HEK293 (cell line): ENCODE data around the gene TMEM45A.

Experiments used
- CTCF ChIA-PET: fragments of 350-600 bp; formaldehyde crosslinking; extraction: SDS; loops from one replicate; lab custom pipeline; 2021; ENCODE audit warnings: antibody characterized with exemption; lab: Yijun Ruan, JAX
- POLR2A ChIA-PET: fragments of 300-600 bp; formaldehyde crosslinking; extraction: SDS; loops from one replicate; lab custom pipeline; 2020; ENCODE audit warnings: antibody characterized with exemption, inconsistent platforms; lab: Yijun Ruan, JAX
- H3K27ac ChIP-seq: fragments of 200-500 bp; sonication (Bioruptor generic); 2 replicates; pipeline ENCODE4 v1.5.1; 2014; ENCODE audit warnings: low read depth, low read length, control low read depth, inconsistent platforms; ENCODE audit errors: extremely low read depth
- H3K36me3 ChIP-seq, 2 experiments: fragments of 200-500 bp in 1 of 2; sonication (Bioruptor generic) in 1 of 2; 1 replicate in 1 of 2; 2 replicates in 1 of 2; pipeline ENCODE4 v1.5.1; 2014 to 2017; ENCODE audit warnings: inconsistent platforms in 2 of 2, low read length in 2 of 2; ENCODE audit not compliant: control insufficient read depth in 2 of 2, insufficient read depth in 1 of 2
- H3K4me1 ChIP-seq: fragments of 200-500 bp; sonication (Bioruptor generic); 2 replicates; pipeline ENCODE4 v1.5.1; 2014; ENCODE audit warnings: mild to moderate bottlenecking, low read length, inconsistent platforms; ENCODE audit not compliant: control insufficient read depth, insufficient read depth
- H3K4me3 ChIP-seq: 2 replicates; pipeline ENCODE4 v1.5.1; 2011; ENCODE audit warnings: low read depth, mild to moderate bottlenecking, control low read depth, low read length, moderate library complexity
- H3K9me3 ChIP-seq: fragments of 200-500 bp; sonication (Bioruptor generic); 2 replicates; pipeline ENCODE4 v1.5.1; 2014; ENCODE audit warnings: low read depth, low read length, inconsistent platforms; ENCODE audit not compliant: control insufficient read depth, insufficient read depth
- FEZF1 ChIP-seq: fragments of 450-650 bp; formaldehyde crosslinking; IDR thresholded peaks from 2 replicates; pipeline ENCODE4 v1.5.1; 2016; ENCODE audit warnings: missing biosample characterization, missing genetic modification characterization
- MYNN ChIP-seq: fragments of 450-650 bp; formaldehyde crosslinking; IDR thresholded peaks from 2 replicates; pipeline ENCODE4 v1.5.1; 2016; ENCODE audit warnings: missing biosample characterization, missing genetic modification characterization, borderline replicate concordance
- SP2 ChIP-seq: fragments of 450-650 bp; formaldehyde crosslinking; IDR thresholded peaks from 2 replicates; pipeline ENCODE4 v1.5.1; 2016; ENCODE audit warnings: missing biosample characterization, missing genetic modification characterization
- SP7 ChIP-seq: fragments of 450-650 bp; formaldehyde crosslinking; IDR thresholded peaks from 2 replicates; pipeline ENCODE4 v1.5.1; 2016; ENCODE audit warnings: missing biosample characterization, missing genetic modification characterization
- TSHZ1 ChIP-seq: fragments of 450-650 bp; formaldehyde crosslinking; IDR thresholded peaks from 2 replicates; pipeline ENCODE4 v1.5.1; 2016; ENCODE audit warnings: missing biosample characterization, missing genetic modification characterization, borderline replicate concordance
- ZBTB11 ChIP-seq: fragments of 450-650 bp; formaldehyde crosslinking; conservative IDR thresholded peaks from 2 replicates; pipeline ENCODE4 v1.5.1; 2016; ENCODE audit warnings: low read depth, missing biosample characterization, missing genetic modification characterization
- ZNF16 ChIP-seq: fragments of 450-650 bp; formaldehyde crosslinking; IDR thresholded peaks from 2 replicates; pipeline ENCODE4 v1.5.1; 2016; ENCODE audit warnings: low read depth, missing biosample characterization, missing genetic modification characterization
- ZNF221 ChIP-seq: fragments of 450-650 bp; formaldehyde crosslinking; IDR thresholded peaks from 2 replicates; pipeline ENCODE4 v1.5.1; 2017; ENCODE audit warnings: missing biosample characterization, missing genetic modification characterization, borderline replicate concordance
- ZNF274 ChIP-seq, 2 experiments: fragments of 200-500 bp in 1 of 2; fragments of 450-650 bp in 1 of 2; sonication (Bioruptor generic) in 1 of 2; formaldehyde crosslinking in 1 of 2; IDR thresholded peaks; 2 replicates each; pipeline versions ENCODE4 v1.5.1 to v1.6.1; 2014 to 2016; ENCODE audit warnings: borderline replicate concordance in 1 of 2, inconsistent platforms in 1 of 2, low read length in 1 of 2, missing biosample characterization in 1 of 2, missing genetic modification characterization in 1 of 2
- ZNF514 ChIP-seq: fragments of 450-650 bp; formaldehyde crosslinking; IDR thresholded peaks from 2 replicates; pipeline ENCODE4 v1.5.1; 2016; ENCODE audit warnings: missing biosample characterization, missing genetic modification characterization
- ZNF692 ChIP-seq: fragments of 450-650 bp; formaldehyde crosslinking; IDR thresholded peaks from 2 replicates; pipeline ENCODE4 v1.5.1; 2016; ENCODE audit warnings: missing biosample characterization, missing genetic modification characterization
- ZNF777 ChIP-seq: fragments of 450-650 bp; formaldehyde crosslinking; IDR thresholded peaks from 2 replicates; pipeline ENCODE4 v1.5.1; 2017; ENCODE audit warnings: missing biosample characterization, missing genetic modification characterization, borderline replicate concordance
- ZSCAN23 ChIP-seq: fragments of 450-650 bp; formaldehyde crosslinking; IDR thresholded peaks from 2 replicates; pipeline ENCODE4 v1.5.1; 2016; ENCODE audit warnings: missing biosample characterization, missing genetic modification characterization
- TF ChIP-seq, protein P1 (sequence below): fragments of 450-650 bp; formaldehyde crosslinking; IDR thresholded peaks from 2 replicates; pipeline ENCODE4 v1.5.1; 2016; ENCODE audit warnings: missing biosample characterization, missing genetic modification characterization
- TF ChIP-seq, protein P2 (sequence below): fragments of 450-650 bp; formaldehyde crosslinking; IDR thresholded peaks from 2 replicates; pipeline ENCODE4 v1.5.1; 2017; ENCODE audit warnings: missing biosample characterization, missing genetic modification characterization
- TF ChIP-seq, protein P3 (sequence below): fragments of 450-650 bp; formaldehyde crosslinking; IDR thresholded peaks from 2 replicates; pipeline ENCODE4 v1.5.1; 2017; ENCODE audit warnings: missing biosample characterization, missing genetic modification characterization
- TF ChIP-seq, protein P4 (sequence below): fragments of 450-650 bp; formaldehyde crosslinking; IDR thresholded peaks from 2 replicates; pipeline ENCODE4 v1.5.1; 2017; ENCODE audit warnings: missing biosample characterization, missing genetic modification characterization

Gene TMEM45A

DNA sequence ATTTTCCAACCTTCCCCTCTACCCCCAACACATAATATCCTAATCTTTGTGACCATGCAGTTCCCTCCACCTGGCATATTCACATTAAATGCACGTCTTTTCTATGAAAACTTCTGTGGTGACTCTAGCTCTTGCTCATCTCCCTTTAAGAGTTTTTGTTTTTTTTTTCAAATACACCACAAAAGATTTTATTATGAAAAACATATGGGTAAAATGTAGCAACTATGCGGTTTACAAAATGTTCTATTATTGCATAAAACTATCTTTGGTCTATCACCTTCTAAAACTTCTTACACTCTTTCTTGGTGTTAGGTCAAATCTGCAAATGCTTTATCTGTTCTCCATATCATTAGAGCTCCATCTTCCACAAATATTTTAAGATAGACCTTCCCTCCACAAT lies 78.4 kb downstream of the TMEM45A start (continued):
- TF ChIP-seq SP7 (tag by site-specific recombination) (no peak), ZBTB11 (tag by site-specific recombination) (no peak), ZNF514 (tag by site-specific recombination) (no peak), MYNN (no peak), ZNF777 (tag by site-specific recombination) (no peak), ZSCAN23 (tag by site-specific recombination) (no peak)

- TF ChIP-seq, protein P1, sequence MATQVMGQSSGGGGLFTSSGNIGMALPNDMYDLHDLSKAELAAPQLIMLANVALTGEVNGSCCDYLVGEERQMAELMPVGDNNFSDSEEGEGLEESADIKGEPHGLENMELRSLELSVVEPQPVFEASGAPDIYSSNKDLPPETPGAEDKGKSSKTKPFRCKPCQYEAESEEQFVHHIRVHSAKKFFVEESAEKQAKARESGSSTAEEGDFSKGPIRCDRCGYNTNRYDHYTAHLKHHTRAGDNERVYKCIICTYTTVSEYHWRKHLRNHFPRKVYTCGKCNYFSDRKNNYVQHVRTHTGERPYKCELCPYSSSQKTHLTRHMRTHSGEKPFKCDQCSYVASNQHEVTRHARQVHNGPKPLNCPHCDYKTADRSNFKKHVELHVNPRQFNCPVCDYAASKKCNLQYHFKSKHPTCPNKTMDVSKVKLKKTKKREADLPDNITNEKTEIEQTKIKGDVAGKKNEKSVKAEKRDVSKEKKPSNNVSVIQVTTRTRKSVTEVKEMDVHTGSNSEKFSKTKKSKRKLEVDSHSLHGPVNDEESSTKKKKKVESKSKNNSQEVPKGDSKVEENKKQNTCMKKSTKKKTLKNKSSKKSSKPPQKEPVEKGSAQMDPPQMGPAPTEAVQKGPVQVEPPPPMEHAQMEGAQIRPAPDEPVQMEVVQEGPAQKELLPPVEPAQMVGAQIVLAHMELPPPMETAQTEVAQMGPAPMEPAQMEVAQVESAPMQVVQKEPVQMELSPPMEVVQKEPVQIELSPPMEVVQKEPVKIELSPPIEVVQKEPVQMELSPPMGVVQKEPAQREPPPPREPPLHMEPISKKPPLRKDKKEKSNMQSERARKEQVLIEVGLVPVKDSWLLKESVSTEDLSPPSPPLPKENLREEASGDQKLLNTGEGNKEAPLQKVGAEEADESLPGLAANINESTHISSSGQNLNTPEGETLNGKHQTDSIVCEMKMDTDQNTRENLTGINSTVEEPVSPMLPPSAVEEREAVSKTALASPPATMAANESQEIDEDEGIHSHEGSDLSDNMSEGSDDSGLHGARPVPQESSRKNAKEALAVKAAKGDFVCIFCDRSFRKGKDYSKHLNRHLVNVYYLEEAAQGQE (tag by site-specific recombination), result no peak
- TF ChIP-seq, protein P2, sequence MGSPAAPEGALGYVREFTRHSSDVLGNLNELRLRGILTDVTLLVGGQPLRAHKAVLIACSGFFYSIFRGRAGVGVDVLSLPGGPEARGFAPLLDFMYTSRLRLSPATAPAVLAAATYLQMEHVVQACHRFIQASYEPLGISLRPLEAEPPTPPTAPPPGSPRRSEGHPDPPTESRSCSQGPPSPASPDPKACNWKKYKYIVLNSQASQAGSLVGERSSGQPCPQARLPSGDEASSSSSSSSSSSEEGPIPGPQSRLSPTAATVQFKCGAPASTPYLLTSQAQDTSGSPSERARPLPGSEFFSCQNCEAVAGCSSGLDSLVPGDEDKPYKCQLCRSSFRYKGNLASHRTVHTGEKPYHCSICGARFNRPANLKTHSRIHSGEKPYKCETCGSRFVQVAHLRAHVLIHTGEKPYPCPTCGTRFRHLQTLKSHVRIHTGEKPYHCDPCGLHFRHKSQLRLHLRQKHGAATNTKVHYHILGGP (tag by site-specific recombination), result no peak
- TF ChIP-seq ZNF514 (tag by site-specific recombination) (no peak), ZNF692 (tag by site-specific recombination) (no peak), SP2 (tag by site-specific recombination) (no peak), ZNF274 (IDR thresholded peaks at IDR 0.05; ENCODE audit: low read length) (no peak), ZNF274 (tag by site-specific recombination; IDR thresholded peaks at IDR 0.05; ENCODE audit: borderline replicate concordance) (no peak), ZNF16 (no peak), ZNF221 (tag by site-specific recombination) (no peak), TSHZ1 (no peak), FEZF1 (no peak)
- TF ChIP-seq, protein P3, sequence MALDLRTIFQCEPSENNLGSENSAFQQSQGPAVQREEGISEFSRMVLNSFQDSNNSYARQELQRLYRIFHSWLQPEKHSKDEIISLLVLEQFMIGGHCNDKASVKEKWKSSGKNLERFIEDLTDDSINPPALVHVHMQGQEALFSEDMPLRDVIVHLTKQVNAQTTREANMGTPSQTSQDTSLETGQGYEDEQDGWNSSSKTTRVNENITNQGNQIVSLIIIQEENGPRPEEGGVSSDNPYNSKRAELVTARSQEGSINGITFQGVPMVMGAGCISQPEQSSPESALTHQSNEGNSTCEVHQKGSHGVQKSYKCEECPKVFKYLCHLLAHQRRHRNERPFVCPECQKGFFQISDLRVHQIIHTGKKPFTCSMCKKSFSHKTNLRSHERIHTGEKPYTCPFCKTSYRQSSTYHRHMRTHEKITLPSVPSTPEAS (tag by site-specific recombination), result no peak
- TF ChIP-seq, protein P4, sequence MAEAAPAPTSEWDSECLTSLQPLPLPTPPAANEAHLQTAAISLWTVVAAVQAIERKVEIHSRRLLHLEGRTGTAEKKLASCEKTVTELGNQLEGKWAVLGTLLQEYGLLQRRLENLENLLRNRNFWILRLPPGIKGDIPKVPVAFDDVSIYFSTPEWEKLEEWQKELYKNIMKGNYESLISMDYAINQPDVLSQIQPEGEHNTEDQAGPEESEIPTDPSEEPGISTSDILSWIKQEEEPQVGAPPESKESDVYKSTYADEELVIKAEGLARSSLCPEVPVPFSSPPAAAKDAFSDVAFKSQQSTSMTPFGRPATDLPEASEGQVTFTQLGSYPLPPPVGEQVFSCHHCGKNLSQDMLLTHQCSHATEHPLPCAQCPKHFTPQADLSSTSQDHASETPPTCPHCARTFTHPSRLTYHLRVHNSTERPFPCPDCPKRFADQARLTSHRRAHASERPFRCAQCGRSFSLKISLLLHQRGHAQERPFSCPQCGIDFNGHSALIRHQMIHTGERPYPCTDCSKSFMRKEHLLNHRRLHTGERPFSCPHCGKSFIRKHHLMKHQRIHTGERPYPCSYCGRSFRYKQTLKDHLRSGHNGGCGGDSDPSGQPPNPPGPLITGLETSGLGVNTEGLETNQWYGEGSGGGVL (tag by site-specific recombination), result no peak
- no peaks in the 10 kb centered on the region for H3K36me3 ChIP-seq
- ChIA-PET CTCF (interaction anchor here (0.6 kb wide), 1 partner anchor 161 kb away, joined by 4 read pairs; no protein-coding TSS in a partner anchor), POLR2A (no interaction called here)
- H3K27ac ChIP-seq, result no peak overlapping the region
- no peaks in the 10 kb centered on the region for H3K4me1 ChIP-seq
- H3K9me3 ChIP-seq, result no peaks in the 10 kb centered on the region
- no peak overlapping the region for H3K4me3 ChIP-seq
Observed at GRCh38 chr3:100574536-100574935, 82.1 kb downstream of the TMEM45A start.
